Right atrium auricular region (tissue), 2 donors: ENCODE data around the gene NEUROD2. TPM values are rescaled to one million over a fixed set of nuclear protein-coding genes. Genes with fewer than 3 reads are reported as not detected.

Source experiments
- DNase-seq: peaks from one replicate; pipeline ENCODE4 v3.0.0-alpha.2; 2019; ENCODE audit warnings: low spot score
- H3K27ac ChIP-seq, 2 donors: fragments of 200-600 bp; sonication (generic); 1 replicate in 1 of 2; 2 replicates in 1 of 2; pipeline ENCODE4 v1.5.1; 2016 to 2019
- H3K27me3 ChIP-seq, 2 donors: fragments of 200-600 bp; sonication (generic); one replicate each; pipeline versions ENCODE4 v1.5.1 to v1.6.0; 2017 to 2019
- H3K36me3 ChIP-seq: fragments of 200-600 bp; sonication (generic); one replicate; pipeline ENCODE4 v1.5.1; 2016
- H3K4me1 ChIP-seq, 2 donors: fragments of 200-600 bp; sonication (generic); one replicate each; pipeline versions ENCODE4 v1.5.1 to v1.6.0; 2017 to 2019
- H3K4me3 ChIP-seq, 2 donors: fragments of 200-600 bp; sonication (generic); 1 replicate in 1 of 2; 2 replicates in 1 of 2; pipeline ENCODE4 v1.5.1; 2017 to 2019; ENCODE audit warnings: mild to moderate bottlenecking in 1 of 2, moderate library complexity in 1 of 2
- H3K9me3 ChIP-seq, 2 donors: fragments of 200-600 bp; sonication (generic); one replicate each; pipeline ENCODE4 v1.5.1; 2019
- CTCF ChIP-seq, 2 donors: fragments of 200-600 bp; sonication (generic); IDR thresholded peaks; one replicate each; pipeline ENCODE4 v1.5.1; 2019; ENCODE audit warnings: antibody characterized with exemption in 2 of 2
- total RNA-seq, 2 donors: library from RNA; depleted of rRNA; stranded (reverse); fragments of >200 nt; gene quantifications; one replicate each; pipeline ENCODE4 v1.1.0, GENCODE V29; 2016

NEUROD2 gene
- total RNA-seq, 2 donors from 2014 or later: not detected

GRCh38 chr17:39651923-39652586, 44.3 kb upstream of the NEUROD2 start:
- Histone ChIP-seq H3K27ac (no peak overlapping the region), H3K27me3 (no peaks in the 10 kb centered on the region), H3K4me3 (no peak overlapping the region), H3K9me3 (no peaks in the 10 kb centered on the region), H3K36me3 (no peaks in the 10 kb centered on the region), H3K4me1 (peaks cover 0 to 40% of the 10 kb centered on the region in 2 donors)
- no peak for TF ChIP-seq CTCF (IDR thresholded peaks at IDR 0.05)
- no peak for DNase-seq

- no peaks in the 10 kb centered on the region for H3K9me3 ChIP-seq
- peaks cover 0 to 40% of the 10 kb centered on the region in 2 donors for H3K4me1 ChIP-seq
- DNase-seq: no peak
- H3K4me3 ChIP-seq: no peak overlapping the region
- no peak overlapping the region for H3K27ac ChIP-seq
- no peak for TF ChIP-seq CTCF (IDR thresholded peaks at IDR 0.05)
- no peaks in the 10 kb centered on the region for H3K36me3 ChIP-seq
- H3K27me3 ChIP-seq: no peaks in the 10 kb centered on the region
Observed at GRCh38 chr17:39650121-39650579, 42.4 kb upstream of the NEUROD2 start.

GRCh38 chr17:39648616-39649366, 41.1 kb upstream of the NEUROD2 start:
- Histone ChIP-seq H3K4me1 (peaks cover 0 to 36% of the 10 kb centered on the region in 2 donors), H3K4me3 (no peak overlapping the region), H3K9me3 (no peaks in the 10 kb centered on the region), H3K27ac (no peak overlapping the region), H3K27me3 (no peaks in the 10 kb centered on the region), H3K36me3 (no peaks in the 10 kb centered on the region)
- DNase-seq: no peak
- no peak for TF ChIP-seq CTCF (IDR thresholded peaks at IDR 0.05)

- peaks cover 0 to 37% of the 10 kb centered on the region in 2 donors for H3K4me1 ChIP-seq
- no peak for DNase-seq
Observed at GRCh38 chr17:39647256-39647655, 39.5 kb upstream of the NEUROD2 start.

GRCh38 chr17:39643271-39643670, 35.6 kb upstream of the NEUROD2 start:
- Histone ChIP-seq H3K27me3 (no peaks in the 10 kb centered on the region), H3K36me3 (no peaks in the 10 kb centered on the region), H3K27ac (no peak overlapping the region), H3K4me3 (no peak overlapping the region), H3K9me3 (no peaks in the 10 kb centered on the region), H3K4me1 (peaks cover 0 to 64% of the 10 kb centered on the region in 2 donors)
- no peak for DNase-seq
- TF ChIP-seq CTCF (IDR thresholded peaks at IDR 0.05): no peak

More at GRCh38 chr17:39647256-39647655, 39.5 kb upstream of the NEUROD2 start:
- Histone ChIP-seq H3K36me3 (no peaks in the 10 kb centered on the region), H3K4me3 (no peak overlapping the region), H3K27ac (no peak overlapping the region), H3K27me3 (no peaks in the 10 kb centered on the region), H3K9me3 (no peaks in the 10 kb centered on the region)
- TF ChIP-seq CTCF (IDR thresholded peaks at IDR 0.05): no peak
